Sigmoid colon (tissue), 4 donors: ENCODE measurements around the gene PTPN20.

Experiments
- CTCF ChIP-seq, 4 experiments: fragments of 450-650 bp in 3 of 4; fragments of 200-600 bp in 1 of 4; IDR thresholded peaks; one replicate each; pipeline ENCODE4 v1.5.1; 2016 to 2019; ENCODE audit warnings: antibody characterized with exemption in 4 of 4, mild to moderate bottlenecking in 3 of 4, moderate library complexity in 2 of 4
- POLR2A ChIP-seq, 2 donors: fragments of 450-650 bp; IDR thresholded peaks; one replicate each; pipeline ENCODE4 v1.6.1; 2016; ENCODE audit warnings: antibody characterized with exemption in 2 of 2, mild to moderate bottlenecking in 2 of 2, moderate library complexity in 2 of 2
- POLR2AphosphoS5 ChIP-seq, 4 donors: sonication (generic); formaldehyde crosslinking; IDR thresholded peaks; one replicate each; pipeline ENCODE4 v1.6.1; 2017; ENCODE audit warnings: antibody characterized with exemption in 4 of 4

DNA sequence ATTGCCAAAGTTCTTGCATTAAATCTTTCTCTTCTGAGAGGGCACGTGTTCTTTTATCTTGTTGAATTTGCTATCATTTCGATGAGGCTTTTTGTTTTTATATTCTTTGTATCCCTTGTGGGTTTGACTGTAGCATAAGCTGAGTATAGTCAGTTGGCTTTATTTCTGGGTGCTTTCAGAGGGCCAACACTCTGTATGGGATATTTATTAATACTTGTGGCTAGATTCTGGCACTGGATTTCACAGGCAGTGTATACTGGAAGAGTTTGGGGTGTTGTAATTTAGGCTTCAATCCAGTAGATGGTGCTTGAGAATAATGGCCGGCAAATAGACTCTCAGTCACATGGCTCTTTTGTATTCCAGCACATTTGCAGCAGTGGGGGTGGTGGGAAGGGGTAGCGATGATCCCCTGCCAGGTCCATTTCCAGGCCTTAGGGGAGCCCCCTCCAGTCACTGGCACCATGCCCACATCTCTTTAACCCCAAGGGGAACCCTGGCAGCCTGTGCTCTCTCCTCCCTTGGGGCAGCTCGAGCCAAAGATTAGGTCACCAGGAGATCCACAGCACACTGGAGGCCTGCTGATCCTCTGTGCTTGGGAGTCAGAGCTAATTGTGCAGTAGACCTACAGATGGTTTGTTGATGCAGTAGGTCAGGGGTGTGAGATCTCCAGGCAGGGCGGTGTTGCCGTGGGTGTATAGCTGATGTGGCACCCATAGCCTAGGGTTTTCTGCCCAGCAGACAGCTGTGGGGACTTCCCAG lies 81.8 kb downstream of the PTPN20 start:
- no peak for TF ChIP-seq POLR2A (IDR thresholded peaks at IDR 0.05)
- TF ChIP-seq CTCF (IDR thresholded peaks at IDR 0.05): no peak
- no peak for TF ChIP-seq POLR2AphosphoS5 (IDR thresholded peaks at IDR 0.05)
